HG02970 (cell line): ENCODE results near the gene DOK7.
"Not testable (repeated sequence)": the region's sequence is repeated elsewhere in the genome, so short reads cannot be mapped to it uniquely, and the experiment has no call there.

ENCODE experiments used
- ATAC-seq: cut with Tn5 transposase; IDR thresholded peaks from one replicate; pipeline ENCODE4 v1.9.1; 2021; ENCODE audit warnings: mild to moderate bottlenecking, moderate library complexity, moderate number of reproducible peaks; ENCODE audit not compliant: unreplicated experiment, low FRiP score

Gene DOK7

GRCh38 chr4:3527914-3528876, 65.1 kb downstream of the DOK7 start:
- no peak for ATAC-seq

- ATAC-seq: no peak
These were observed 66.3 kb downstream of the DOK7 start for GRCh38 chr4:3529363-3529762.

- no peak for ATAC-seq
These were observed 66.9 kb downstream of the DOK7 start for GRCh38 chr4:3530051-3530450.

GRCh38 chr4:3530663-3531254, 67.7 kb downstream of the DOK7 start:
- ATAC-seq: no peak

- no peak for ATAC-seq
These were observed 68.3 kb downstream of the DOK7 start for GRCh38 chr4:3531318-3531878.

- ATAC-seq: peak; percentile 84
These were observed 69.0 kb downstream of the DOK7 start, which contains the start of gene LRPAP1 for GRCh38 chr4:3531879-3532750. LRPAP1 (minus strand) TSS chr4:3532422; CDS start chr4:3532412, 10 bp downstream.

GRCh38 chr4:3532751-3533422, 69.8 kb downstream of the DOK7 start:
- peak; percentile 6 for ATAC-seq

- ATAC-seq: no peak
These were observed 70.3 kb downstream of the DOK7 start for GRCh38 chr4:3533423-3533820.

GRCh38 chr4:3535812-3536211, 72.7 kb downstream of the DOK7 start:
- ATAC-seq: not testable (repeated sequence)

GRCh38 chr4:3538906-3539305, 75.8 kb downstream of the DOK7 start:
- not testable (repeated sequence) for ATAC-seq

GRCh38 chr4:3543415-3543814, 80.3 kb downstream of the DOK7 start:
- ATAC-seq: not testable (repeated sequence)
